Neural cell (in vitro differentiated cells): ENCODE data around the gene FGF1. TPM values are rescaled to one million over a fixed set of nuclear protein-coding genes. Genes with fewer than 3 reads are reported as not detected.

Source experiments
- H2AFZ ChIP-seq: fragments of 200-600, 300-800 bp; sonication (generic), shearing (Covaris generic); 2 replicates; pipeline ENCODE4 v1.6.0; 2014; ENCODE audit warnings: low read depth, mild to moderate bottlenecking, antibody characterized with exemption, low read length, moderate library complexity
- H3F3A ChIP-seq: fragments of 200-600 bp; shearing (Covaris generic); 2 replicates; pipeline ENCODE4 v1.6.1; 2016; ENCODE audit warnings: mild to moderate bottlenecking, moderate library complexity, mixed read lengths, antibody characterized with exemption, low read length; ENCODE audit not compliant: insufficient read depth, poor library complexity, severe bottlenecking
- H3K27ac ChIP-seq: fragments of 200-600, 300-800 bp; sonication (generic), shearing (Covaris generic); 2 replicates; pipeline ENCODE4 v1.5.1; 2014; ENCODE audit warnings: mild to moderate bottlenecking, low read length, moderate library complexity
- H3K27me3 ChIP-seq: fragments of 300-800, 200-600 bp; sonication (generic), shearing (Covaris generic); 2 replicates; pipeline ENCODE4 v1.6.0; 2014; ENCODE audit warnings: mild to moderate bottlenecking, low read depth, low read length, moderate library complexity; ENCODE audit not compliant: insufficient read depth
- H3K36me3 ChIP-seq: fragments of 300-800, 200-600 bp; sonication (generic), shearing (Covaris generic); 2 replicates; pipeline ENCODE4 v1.5.1; 2014; ENCODE audit warnings: mild to moderate bottlenecking, antibody characterized with exemption, low read length, moderate library complexity; ENCODE audit not compliant: insufficient read depth
- H3K4me2 ChIP-seq: fragments of 300-800, 200-600 bp; sonication (generic), shearing (Covaris generic); 2 replicates; pipeline ENCODE4 v1.6.0; 2014; ENCODE audit warnings: mild to moderate bottlenecking, low read length
- H3K4me3 ChIP-seq: fragments of 300-800, 200-600 bp; sonication (generic), shearing (Covaris generic); 2 replicates; pipeline ENCODE4 v1.5.1; 2014; ENCODE audit warnings: mild to moderate bottlenecking, low read length, moderate library complexity
- H3K79me2 ChIP-seq: fragments of 200-600 bp; shearing (Covaris generic); replicated peaks from 2 replicates; pipeline ENCODE4 v1.6.0; 2014; ENCODE audit warnings: mild to moderate bottlenecking, low read length, moderate library complexity; ENCODE audit not compliant: insufficient read depth
- H3K9ac ChIP-seq: fragments of 300-800, 200-600 bp; sonication (generic), shearing (Covaris generic); 2 replicates; pipeline ENCODE4 v1.6.1; 2016; ENCODE audit warnings: mild to moderate bottlenecking, low read length, mixed read lengths
- H3K9me2 ChIP-seq: fragments of 200-600 bp; shearing (Covaris generic); 2 replicates; pipeline ENCODE4 v1.6.1; 2016; ENCODE audit warnings: mild to moderate bottlenecking, low read length, mixed read lengths; ENCODE audit not compliant: insufficient read depth
- H3K9me3 ChIP-seq: fragments of 200-600, 300-800 bp; sonication (generic), shearing (Covaris generic); 2 replicates; pipeline ENCODE4 v1.6.1; 2016; ENCODE audit warnings: mild to moderate bottlenecking, mixed run types, low read length, moderate library complexity, mixed read lengths
- H4K20me1 ChIP-seq: fragments of 200-600 bp; shearing (Covaris generic); 2 replicates; pipeline ENCODE4 v1.6.1; 2016; ENCODE audit warnings: mild to moderate bottlenecking, mixed run types; ENCODE audit not compliant: insufficient read depth
- EP300 ChIP-seq: fragments of 450-650 bp; conservative IDR thresholded peaks from 2 replicates; pipeline ENCODE4 v1.6.1; 2014; ENCODE audit warnings: antibody characterized with exemption, mild to moderate bottlenecking, moderate library complexity; ENCODE audit not compliant: poor library complexity, severe bottlenecking
- EZH2 ChIP-seq: fragments of 200-600, 300-800 bp; shearing (Covaris generic), sonication (generic); IDR thresholded peaks from 2 replicates; pipeline ENCODE4 v1.6.1; 2014; ENCODE audit warnings: antibody characterized with exemption, low read length, borderline replicate concordance, mild to moderate bottlenecking; ENCODE audit not compliant: insufficient read depth, poor library complexity, severe bottlenecking
- MXI1 ChIP-seq: fragments of 450-650 bp; conservative IDR thresholded peaks from 2 replicates; pipeline ENCODE4 v1.6.1; 2014; ENCODE audit warnings: antibody characterized with exemption, mild to moderate bottlenecking; ENCODE audit not compliant: poor library complexity, severe bottlenecking
- POLR2AphosphoS5 ChIP-seq: IDR thresholded peaks from 2 replicates; pipeline ENCODE4 v1.6.1; 2012
- RAD21 ChIP-seq: fragments of 450-650 bp; conservative IDR thresholded peaks from 2 replicates; pipeline ENCODE4 v1.6.1; 2014; ENCODE audit warnings: antibody characterized with exemption, mild to moderate bottlenecking, moderate library complexity
- SMC3 ChIP-seq: fragments of 450-650 bp; conservative IDR thresholded peaks from 2 replicates; pipeline ENCODE4 v1.6.1; 2014; ENCODE audit warnings: antibody characterized with exemption, mild to moderate bottlenecking, moderate library complexity; ENCODE audit not compliant: poor library complexity
- TAF1 ChIP-seq: IDR thresholded peaks from 2 replicates; pipeline ENCODE4 v1.6.1; 2012; ENCODE audit warnings: low read depth
- polyA plus RNA-seq: library from polyadenylated mRNA; depleted of rRNA; stranded (reverse); fragments of >200 nt; gene quantifications from 2 replicates; pipeline ENCODE4 v1.2.3, GENCODE V29; 2014
- TF ChIP-seq, protein P1 (sequence below): fragments of 450-650 bp; IDR thresholded peaks from 2 replicates; pipeline ENCODE4 v1.5.1; 2014; ENCODE audit warnings: antibody characterized with exemption, mild to moderate bottlenecking, moderate library complexity; ENCODE audit not compliant: poor library complexity, severe bottlenecking
- TF ChIP-seq, protein P2 (sequence below): IDR thresholded peaks from 2 replicates; pipeline ENCODE4 v1.6.1; 2012; ENCODE audit warnings: borderline replicate concordance

Gene FGF1
- polyA plus RNA-seq, 1 donor from 2014 or later = not detected

DNA sequence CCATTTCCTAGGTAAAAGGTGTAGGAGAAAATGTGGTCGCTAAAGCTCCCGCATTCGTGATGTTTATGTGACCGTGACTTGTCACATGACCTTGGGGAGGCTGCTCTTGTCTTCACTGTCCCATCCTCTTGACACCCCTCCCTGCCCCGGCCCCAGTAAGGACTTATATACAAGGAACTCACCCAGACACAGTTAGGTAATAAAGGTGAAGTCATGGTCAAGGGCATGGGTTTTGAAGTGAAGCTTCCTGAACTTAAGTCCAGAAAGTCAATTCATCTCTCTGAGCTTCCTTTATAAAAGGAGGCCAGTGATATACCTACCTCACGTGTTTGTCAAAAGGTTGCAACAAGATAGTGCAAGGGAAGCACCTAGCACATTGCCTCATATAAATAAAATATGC, 17.6 kb downstream of the FGF1 start:
- no peak overlapping the region for H3K9ac ChIP-seq
- no peaks in the 10 kb centered on the region for H3F3A ChIP-seq
- H3K9me3 ChIP-seq = no peaks in the 10 kb centered on the region
- TF ChIP-seq EZH2 (no peak), SMC3 (no peak), EP300 (no peak), TAF1 (no peak), MXI1 (no peak), POLR2AphosphoS5 (no peak), RAD21 (no peak)
- TF ChIP-seq, protein P1, sequence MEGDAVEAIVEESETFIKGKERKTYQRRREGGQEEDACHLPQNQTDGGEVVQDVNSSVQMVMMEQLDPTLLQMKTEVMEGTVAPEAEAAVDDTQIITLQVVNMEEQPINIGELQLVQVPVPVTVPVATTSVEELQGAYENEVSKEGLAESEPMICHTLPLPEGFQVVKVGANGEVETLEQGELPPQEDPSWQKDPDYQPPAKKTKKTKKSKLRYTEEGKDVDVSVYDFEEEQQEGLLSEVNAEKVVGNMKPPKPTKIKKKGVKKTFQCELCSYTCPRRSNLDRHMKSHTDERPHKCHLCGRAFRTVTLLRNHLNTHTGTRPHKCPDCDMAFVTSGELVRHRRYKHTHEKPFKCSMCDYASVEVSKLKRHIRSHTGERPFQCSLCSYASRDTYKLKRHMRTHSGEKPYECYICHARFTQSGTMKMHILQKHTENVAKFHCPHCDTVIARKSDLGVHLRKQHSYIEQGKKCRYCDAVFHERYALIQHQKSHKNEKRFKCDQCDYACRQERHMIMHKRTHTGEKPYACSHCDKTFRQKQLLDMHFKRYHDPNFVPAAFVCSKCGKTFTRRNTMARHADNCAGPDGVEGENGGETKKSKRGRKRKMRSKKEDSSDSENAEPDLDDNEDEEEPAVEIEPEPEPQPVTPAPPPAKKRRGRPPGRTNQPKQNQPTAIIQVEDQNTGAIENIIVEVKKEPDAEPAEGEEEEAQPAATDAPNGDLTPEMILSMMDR = no peak
- TF ChIP-seq, protein P2, sequence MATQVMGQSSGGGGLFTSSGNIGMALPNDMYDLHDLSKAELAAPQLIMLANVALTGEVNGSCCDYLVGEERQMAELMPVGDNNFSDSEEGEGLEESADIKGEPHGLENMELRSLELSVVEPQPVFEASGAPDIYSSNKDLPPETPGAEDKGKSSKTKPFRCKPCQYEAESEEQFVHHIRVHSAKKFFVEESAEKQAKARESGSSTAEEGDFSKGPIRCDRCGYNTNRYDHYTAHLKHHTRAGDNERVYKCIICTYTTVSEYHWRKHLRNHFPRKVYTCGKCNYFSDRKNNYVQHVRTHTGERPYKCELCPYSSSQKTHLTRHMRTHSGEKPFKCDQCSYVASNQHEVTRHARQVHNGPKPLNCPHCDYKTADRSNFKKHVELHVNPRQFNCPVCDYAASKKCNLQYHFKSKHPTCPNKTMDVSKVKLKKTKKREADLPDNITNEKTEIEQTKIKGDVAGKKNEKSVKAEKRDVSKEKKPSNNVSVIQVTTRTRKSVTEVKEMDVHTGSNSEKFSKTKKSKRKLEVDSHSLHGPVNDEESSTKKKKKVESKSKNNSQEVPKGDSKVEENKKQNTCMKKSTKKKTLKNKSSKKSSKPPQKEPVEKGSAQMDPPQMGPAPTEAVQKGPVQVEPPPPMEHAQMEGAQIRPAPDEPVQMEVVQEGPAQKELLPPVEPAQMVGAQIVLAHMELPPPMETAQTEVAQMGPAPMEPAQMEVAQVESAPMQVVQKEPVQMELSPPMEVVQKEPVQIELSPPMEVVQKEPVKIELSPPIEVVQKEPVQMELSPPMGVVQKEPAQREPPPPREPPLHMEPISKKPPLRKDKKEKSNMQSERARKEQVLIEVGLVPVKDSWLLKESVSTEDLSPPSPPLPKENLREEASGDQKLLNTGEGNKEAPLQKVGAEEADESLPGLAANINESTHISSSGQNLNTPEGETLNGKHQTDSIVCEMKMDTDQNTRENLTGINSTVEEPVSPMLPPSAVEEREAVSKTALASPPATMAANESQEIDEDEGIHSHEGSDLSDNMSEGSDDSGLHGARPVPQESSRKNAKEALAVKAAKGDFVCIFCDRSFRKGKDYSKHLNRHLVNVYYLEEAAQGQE = no peak
- H3K36me3 ChIP-seq = no peaks in the 10 kb centered on the region
- H3K4me2 ChIP-seq = no peak overlapping the region
- H4K20me1 ChIP-seq = no peaks in the 10 kb centered on the region
- H3K4me3 ChIP-seq = no peak overlapping the region
- no peaks in the 10 kb centered on the region for H3K9me2 ChIP-seq
- no peaks in the 10 kb centered on the region for H3K27me3 ChIP-seq
- H2AFZ ChIP-seq = no peak overlapping the region
- no peaks in the 10 kb centered on the region for H3K79me2 ChIP-seq
- H3K27ac ChIP-seq = no peak overlapping the region

GRCh38 chr5:142667831-142668230, 18.1 kb downstream of the FGF1 start:
- H3K79me2 ChIP-seq = no peaks in the 10 kb centered on the region
- no peak overlapping the region for H3K27ac ChIP-seq

More at GRCh38 chr5:142667831-142668230, 18.1 kb downstream of the FGF1 start:
- no peaks in the 10 kb centered on the region for H3F3A ChIP-seq
- H3K4me3 ChIP-seq = no peak overlapping the region
- H3K9ac ChIP-seq = no peak overlapping the region
- no peaks in the 10 kb centered on the region for H4K20me1 ChIP-seq
- H3K27me3 ChIP-seq = no peaks in the 10 kb centered on the region
- no peaks in the 10 kb centered on the region for H3K36me3 ChIP-seq
- no peak overlapping the region for H3K4me2 ChIP-seq
- no peaks in the 10 kb centered on the region for H3K9me2 ChIP-seq
- H3K9me3 ChIP-seq = no peaks in the 10 kb centered on the region
- TF ChIP-seq, protein P1 = no peak
- TF ChIP-seq EZH2 (no peak), POLR2AphosphoS5 (no peak), MXI1 (no peak), SMC3 (no peak), EP300 (no peak), TAF1 (no peak), RAD21 (no peak)
- TF ChIP-seq, protein P2 = no peak
- H2AFZ ChIP-seq = no peak overlapping the region
